ENCODE measurements around the gene HOXB1. TPM values are rescaled to one million over a fixed set of nuclear protein-coding genes. Genes with fewer than 3 reads are reported as not detected.
A peak's percentile ranks its signal among the peaks of the same experiment; 100 is the strongest.

HOXB1 gene
- total and polyA plus RNA-seq, 2 of the 8 experiments (the other 6 are each of a cell fraction or from before 2014, with no cell fraction given), result not detected

DNA sequence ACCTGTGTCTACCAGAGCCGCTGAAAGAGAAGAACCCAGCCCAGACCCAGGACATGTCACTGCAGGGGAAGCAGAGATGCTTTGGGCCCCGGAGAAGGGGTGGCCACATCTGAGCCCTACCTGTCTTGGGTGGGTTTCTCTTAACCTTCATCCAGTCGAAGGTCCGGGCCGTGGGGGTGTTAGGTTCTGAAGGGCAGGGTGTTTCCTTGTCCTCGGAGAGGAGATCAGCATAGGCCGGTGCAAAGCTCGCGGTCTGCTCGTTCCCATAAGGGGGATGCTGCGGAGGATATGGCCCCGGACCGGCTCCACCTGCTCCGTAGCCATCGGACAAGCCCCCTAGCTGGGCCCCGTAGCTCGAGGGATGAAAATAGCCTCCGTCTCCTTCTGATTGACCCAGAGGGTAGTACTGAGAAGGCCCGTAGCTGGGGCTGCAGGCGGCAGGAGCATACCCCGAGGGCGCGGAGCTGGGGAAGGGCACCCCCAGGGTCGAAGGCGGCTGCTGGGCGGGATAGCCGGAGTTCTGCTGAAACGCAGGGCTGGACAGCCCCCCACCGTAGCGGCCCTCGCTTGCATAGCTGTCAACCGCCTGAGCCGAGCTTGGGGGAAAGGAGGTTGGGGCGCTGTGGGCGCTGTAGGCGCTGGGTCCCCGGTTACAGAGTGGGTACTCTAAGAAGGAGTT is 464 bp downstream of the HOXB1 start:
- H3K27ac ChIP-seq (ENCODE audit: low read depth, low read length), result no peak overlapping the region
- peak in 1 of 2 experiments; percentile 75 for DNase-seq (ENCODE audit: low read depth in 1 of 2, low spot score in 2 of 2)
- CTCF ChIA-PET (ENCODE audit: partially characterized antibody), result interaction anchor here (0.7 to 3.1 kb wide), 9 partner anchors 19 to 88 kb away, joined by 3 to 14 read pairs (median 4); partner anchors contain the start of gene HOXB5

More for the DNA sequence above, 464 bp downstream of the HOXB1 start:
- TF ChIP-seq MAX (IDR thresholded peaks at IDR 0.05) (no peak), SUZ12 (IDR thresholded peaks at IDR 0.05; ENCODE audit: low read length) (peak; percentile 81), CHD1 (IDR thresholded peaks at IDR 0.05; ENCODE audit: low read depth, low read length) (no peak), GTF2F1 (IDR thresholded peaks at IDR 0.05; ENCODE audit: borderline replicate concordance, low read depth, low read length) (no peak), TAF1 (IDR thresholded peaks at IDR 0.05; ENCODE audit: low read depth, low read length) (no peak), EGR1 (IDR thresholded peaks at IDR 0.05; ENCODE audit: borderline replicate concordance, low read depth, low read length) (no peak), EZH2 (IDR thresholded peaks at IDR 0.05; ENCODE audit: low read depth, low read length, severe bottlenecking) (peak; percentile 66)
- H3K23me2 ChIP-seq (ENCODE audit: low read depth, low read length), result peaks cover 5% of the 10 kb centered on the region; the same call in 1 of the 2 replicates
- no peaks in the 10 kb centered on the region for H3K36me3 ChIP-seq (ENCODE audit: control insufficient read depth in 2 of 4, insufficient read depth in 4 of 4, low read length in 3 of 4)
- peak overlapping the region in 2 of 4 experiments; percentile 14 to 44; a peak in 4 of 8 replicates for H3K4me3 ChIP-seq (ENCODE audit: extremely low read depth in 1 of 4, insufficient read depth in 2 of 4, low read depth in 3 of 4, low read length in 4 of 4)
- WGBS, 2 experiments (ENCODE audit: extremely low coverage in 1 of 2, insufficient coverage in 1 of 2, insufficient read length in 1 of 2, insufficient replicate concordance in 2 of 2, low coverage in 1 of 2, low lambda C conversion rate in 2 of 2, missing lambda C conversion rate in 1 of 2), result 24% methylated on average over 35 of the region's 37 CpGs; no CpG with 5 or more reads in 1 of the 2 experiments
- no peak overlapping the region for H2AFZ ChIP-seq (ENCODE audit: low read length)
- no peaks in the 10 kb centered on the region for H3K79me2 ChIP-seq (ENCODE audit: control insufficient read depth in 1 of 2, insufficient read depth in 2 of 2, low read length in 2 of 2)
- peak overlapping the region; percentile 61 for H2BK20ac ChIP-seq (ENCODE audit: low read length)
- no peak for FAIRE-seq
- no peak overlapping the region for H3K9ac ChIP-seq (replicated peaks in 1 of 4; ENCODE audit: extremely low read depth in 1 of 4, low read depth in 3 of 4, low read length in 3 of 4)
- no peak overlapping the region for H3K56ac ChIP-seq (replicated peaks; ENCODE audit: insufficient read length, low read depth, low read length)
- no peak overlapping the region for H4K91ac ChIP-seq (replicated peaks; ENCODE audit: insufficient read length, low read length)
- no peak overlapping the region for H2AK5ac ChIP-seq (ENCODE audit: low read depth, low read length)
- H4K20me1 ChIP-seq (replicated peaks in 1 of 2; ENCODE audit: control insufficient read depth in 1 of 2, insufficient read depth in 2 of 2, low read length in 2 of 2), result peaks cover 6 to 11% of the 10 kb centered on the region in 2 experiments
- peaks cover 0 to 20% (median 10%) of the 10 kb centered on the region in 4 experiments; a peak in 6 of 7 replicates for H3K4me1 ChIP-seq (replicated peaks in 1 of 4; ENCODE audit: control insufficient read depth in 3 of 4, insufficient read depth in 4 of 4, low read length in 3 of 4)
- peak overlapping the region; percentile 27 to 67 for H3K4me2 ChIP-seq (ENCODE audit: insufficient read depth in 1 of 2, low read depth in 2 of 2, low read length in 2 of 2)
- 0 out of 2 replicates have a peak overlapping the region, but pooled peaks have one; percentile 23 for H2BK12ac ChIP-seq (ENCODE audit: low read depth, low read length)
- no peaks in the 10 kb centered on the region for H3K79me1 ChIP-seq (ENCODE audit: low read depth, low read length)
- no peaks in the 10 kb centered on the region for H3K9me3 ChIP-seq (ENCODE audit: insufficient read depth in 2 of 2, low read depth in 1 of 2, low read length in 1 of 2)
- no peak overlapping the region; the same call in 1 of the 2 replicates for H2BK5ac ChIP-seq (ENCODE audit: low read depth, low read length)
- H3K18ac ChIP-seq (ENCODE audit: extremely low read depth, low read length), result 0 out of 2 replicates have a peak overlapping the region, but pooled peaks have one; percentile 1
- no peak overlapping the region for H2BK15ac ChIP-seq (ENCODE audit: low read length)
- no peak overlapping the region for H3K23ac ChIP-seq (ENCODE audit: insufficient read length)
- no peak overlapping the region; the same call in 1 of the 2 replicates for H4K8ac ChIP-seq (ENCODE audit: extremely low read depth, insufficient read depth, low read length)
- H3K14ac ChIP-seq (ENCODE audit: insufficient read length), result no peak overlapping the region
- POLR2A ChIA-PET (ENCODE audit: partially characterized antibody), result no interaction called here
- H3K27me3 ChIP-seq (replicated peaks in 1 of 4; ENCODE audit: control insufficient read depth in 3 of 4, extremely low read depth in 1 of 4, insufficient read depth in 3 of 4, low read length in 3 of 4), result peaks cover 61 to 93% (median 85%) of the 10 kb centered on the region in 4 experiments
- H3K4ac ChIP-seq (replicated peaks; ENCODE audit: insufficient read length, low read depth, low read length), result no peak overlapping the region
- no peak overlapping the region for H4K5ac ChIP-seq (ENCODE audit: insufficient read length, low read depth, low read length)
- H2BK120ac ChIP-seq (replicated peaks; ENCODE audit: low read depth, low read length), result no peak overlapping the region
